GM20000 (cell line): ENCODE data around the gene RRAD.
"Not testable (repeated sequence)": the region's sequence is repeated elsewhere in the genome, so short reads cannot be mapped to it uniquely, and the experiment has no call there.

Experiments used
- DNase-seq: peaks from one replicate; pipeline ENCODE4 v3.0.0; 2012; ENCODE audit warnings: low spot score
- CTCF ChIP-seq: IDR thresholded peaks from 2 replicates; pipeline ENCODE4 v1.5.1; 2012; ENCODE audit warnings: mild to moderate bottlenecking, control low read depth; ENCODE audit errors: extremely low read depth, missing control alignments

The RRAD gene

GRCh38 chr16:66940236-66940635 lies 14.9 kb upstream of the RRAD start:
- no peak for DNase-seq
- no peak for TF ChIP-seq CTCF

GRCh38 chr16:66939366-66939765 lies 14.0 kb upstream of the RRAD start:
- no peak for TF ChIP-seq CTCF
- no peak for DNase-seq

GRCh38 chr16:66937725-66938337 lies 12.5 kb upstream of the RRAD start:
- TF ChIP-seq CTCF = no peak
- no peak for DNase-seq

- DNase-seq = no peak
- no peak for TF ChIP-seq CTCF
Measured at GRCh38 chr16:66936889-66937554, 11.7 kb upstream of the RRAD start.

GRCh38 chr16:66936462-66936861 lies 11.1 kb upstream of the RRAD start:
- TF ChIP-seq CTCF = no peak
- no peak for DNase-seq

- DNase-seq = no peak
- no peak for TF ChIP-seq CTCF
Measured at GRCh38 chr16:66935314-66936011, 10.1 kb upstream of the RRAD start, which contains the start of gene CES2. Gene CES2, plus strand, starts transcription at chr16:66935516. Its CDS starts 120 bp downstream, at chr16:66935636.

- not testable (repeated sequence) for DNase-seq
Measured at GRCh38 chr16:66934839-66935313, 9.5 kb upstream of the RRAD start.
